Body of pancreas (tissue), 4 donors: Measurements from ENCODE around the gene TMEM131L. TPM values are rescaled to one million over a fixed set of nuclear protein-coding genes. Genes with fewer than 3 reads are reported as not detected.

Experiments
- ATAC-seq: fragments of 150-250 bp; one replicate; pipeline ENCODE4 v1.9.1; 2016
- DNase-seq, 4 donors: peaks; one replicate each; pipeline ENCODE4 v3.0.0-alpha.2; 2019
- H3K27ac ChIP-seq, 4 donors: fragments of 200-600 bp; sonication (generic); 1 replicate in 3 of 4; 2 replicates in 1 of 4; pipeline versions ENCODE4 v1.5.1 to v1.6.1; 2016 to 2019; ENCODE audit warnings: mild to moderate bottlenecking in 1 of 4, mixed read lengths in 1 of 4, moderate library complexity in 1 of 4
- H3K27me3 ChIP-seq, 2 donors: fragments of 200-600 bp; sonication (generic); one replicate each; pipeline ENCODE4 v1.6.0; 2016; ENCODE audit warnings: mild to moderate bottlenecking in 1 of 2
- H3K36me3 ChIP-seq, 2 donors: fragments of 200-600 bp; sonication (generic); replicated peaks in 1 of 2; 2 replicates each; pipeline ENCODE4 v1.5.1; 2016; ENCODE audit warnings: low read depth in 2 of 2; ENCODE audit not compliant: insufficient read depth in 1 of 2
- H3K4me1 ChIP-seq: fragments of 200-600 bp; sonication (generic); one replicate; pipeline ENCODE4 v1.6.0; 2016
- H3K4me3 ChIP-seq, 2 donors: fragments of 200-600 bp; sonication (generic); 1 replicate in 1 of 2; 2 replicates in 1 of 2; pipeline ENCODE4 v1.5.1; 2016 to 2019
- H3K9me3 ChIP-seq, 3 donors: fragments of 200-600 bp; sonication (generic); 1 replicate in 2 of 3; 2 replicates in 1 of 3; pipeline ENCODE4 v1.5.1; 2016
- POLR2A ChIP-seq, 3 donors: fragments of 450-650 bp; IDR thresholded peaks; one replicate each; pipeline ENCODE4 v1.6.1; 2016; ENCODE audit warnings: antibody characterized with exemption in 3 of 3, mild to moderate bottlenecking in 2 of 3
- WGBS, 2 donors: methylation state at CpG; one replicate each; pipeline ENCODE4 v1.1.5; 2017; 5-methylcytosine and 5-hydroxymethylcytosine counted together
- intact Hi-C: fragments of 100-400 bp; cut with DNase I; formaldehyde crosslinking; loops from one replicate; pipeline ENCODE4 v1.15.1; 2023
- total RNA-seq, 2 donors: library from RNA; depleted of rRNA; stranded (reverse); fragments of >200 nt; gene quantifications; one replicate each; pipeline ENCODE4 v1.1.0, GENCODE V29; 2016
- TF ChIP-seq, protein P1 (sequence below), 7 experiments: fragments of 450-650 bp in 4 of 7; fragments of 200-600 bp in 3 of 7; sonication (generic) in 3 of 7; IDR thresholded peaks; one replicate each; pipeline ENCODE4 v1.5.1; 2016 to 2019; ENCODE audit warnings: antibody characterized with exemption in 7 of 7

TMEM131L gene
- total RNA-seq, 2 donors from 2014 or later, result 47.1 to 63.6 TPM

DNA sequence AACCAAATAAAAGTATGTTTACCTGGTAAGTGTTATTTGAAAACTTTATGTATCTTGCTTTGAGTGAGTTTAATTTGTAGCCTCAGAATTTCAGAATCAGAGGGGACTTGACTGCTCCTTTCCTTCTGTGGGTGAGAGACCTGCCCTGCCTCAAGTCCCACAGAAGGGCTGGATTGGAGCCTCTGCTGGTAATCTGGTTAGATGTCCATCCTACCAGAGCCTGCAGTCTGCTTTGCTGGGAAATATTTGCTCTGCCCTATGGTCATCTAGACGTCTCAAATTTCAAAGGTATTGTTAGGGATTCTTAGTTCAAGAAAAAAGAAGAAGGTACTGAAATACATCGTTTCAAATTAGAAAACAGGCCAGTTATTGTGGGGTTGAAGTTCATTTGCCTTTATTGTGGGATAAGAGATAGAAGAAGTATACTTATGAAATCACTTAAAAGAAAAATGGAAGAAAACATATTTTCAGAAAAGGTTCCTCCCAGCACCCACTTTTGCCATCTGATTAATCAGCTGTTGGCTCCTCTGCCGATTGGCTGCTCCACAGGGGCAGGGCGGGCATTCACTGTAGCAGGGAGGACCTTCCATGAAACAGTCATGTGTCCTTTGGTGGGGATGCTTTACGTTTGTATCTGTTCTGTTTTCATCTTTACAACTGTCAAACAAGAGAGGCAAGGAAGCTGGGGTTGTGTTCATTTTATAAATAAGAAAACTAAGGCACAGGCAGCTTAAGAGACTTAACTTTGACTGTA, 144.6 kb downstream of the TMEM131L start:
- no peak for ATAC-seq
- WGBS, 2 donors, result 78 to 79% methylated on average over 5 of the region's 5 CpGs
- peaks cover 8 to 22% of the 10 kb centered on the region in 2 donors for H3K36me3 ChIP-seq

DNA sequence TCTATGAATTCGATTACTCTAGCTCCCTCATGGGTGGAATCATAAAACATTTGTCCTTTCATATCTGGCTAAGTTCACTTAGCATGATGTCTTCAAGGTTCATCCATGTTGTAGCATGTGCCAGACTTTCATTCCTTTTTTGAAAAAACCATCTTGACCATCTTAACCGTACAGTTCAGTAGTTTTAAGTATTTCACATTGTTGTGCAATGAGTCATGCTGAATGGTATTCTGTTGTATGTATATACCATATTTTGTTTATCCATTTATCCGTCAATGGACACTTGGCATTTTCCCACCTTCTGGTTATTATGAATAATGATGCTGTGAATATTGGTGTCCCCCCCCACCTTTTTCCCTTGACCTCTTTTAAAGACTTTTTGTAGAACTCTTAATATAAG, 145.5 kb downstream of the TMEM131L start:
- H3K4me1 ChIP-seq, result no peaks in the 10 kb centered on the region
- no peak overlapping the region for H3K4me3 ChIP-seq
- WGBS, 2 donors, result 93 to 96% methylated on average over 3 of the region's 3 CpGs
- peaks cover 0 to 2% (median 0%) of the 10 kb centered on the region in 3 donors for H3K9me3 ChIP-seq
- TF ChIP-seq POLR2A (IDR thresholded peaks at IDR 0.05), result no peak
- TF ChIP-seq, protein P1, sequence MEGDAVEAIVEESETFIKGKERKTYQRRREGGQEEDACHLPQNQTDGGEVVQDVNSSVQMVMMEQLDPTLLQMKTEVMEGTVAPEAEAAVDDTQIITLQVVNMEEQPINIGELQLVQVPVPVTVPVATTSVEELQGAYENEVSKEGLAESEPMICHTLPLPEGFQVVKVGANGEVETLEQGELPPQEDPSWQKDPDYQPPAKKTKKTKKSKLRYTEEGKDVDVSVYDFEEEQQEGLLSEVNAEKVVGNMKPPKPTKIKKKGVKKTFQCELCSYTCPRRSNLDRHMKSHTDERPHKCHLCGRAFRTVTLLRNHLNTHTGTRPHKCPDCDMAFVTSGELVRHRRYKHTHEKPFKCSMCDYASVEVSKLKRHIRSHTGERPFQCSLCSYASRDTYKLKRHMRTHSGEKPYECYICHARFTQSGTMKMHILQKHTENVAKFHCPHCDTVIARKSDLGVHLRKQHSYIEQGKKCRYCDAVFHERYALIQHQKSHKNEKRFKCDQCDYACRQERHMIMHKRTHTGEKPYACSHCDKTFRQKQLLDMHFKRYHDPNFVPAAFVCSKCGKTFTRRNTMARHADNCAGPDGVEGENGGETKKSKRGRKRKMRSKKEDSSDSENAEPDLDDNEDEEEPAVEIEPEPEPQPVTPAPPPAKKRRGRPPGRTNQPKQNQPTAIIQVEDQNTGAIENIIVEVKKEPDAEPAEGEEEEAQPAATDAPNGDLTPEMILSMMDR (IDR thresholded peaks at IDR 0.05), result no peak
- no peaks in the 10 kb centered on the region for H3K27me3 ChIP-seq
- H3K36me3 ChIP-seq, result peaks cover 0 to 16% of the 10 kb centered on the region in 2 donors
- no peak for DNase-seq
- no peak overlapping the region for H3K27ac ChIP-seq
- intact Hi-C loops, result no loop called here
- ATAC-seq, result no peak

More for the DNA sequence above, 144.6 kb downstream of the TMEM131L start:
- TF ChIP-seq, protein P1 (IDR thresholded peaks at IDR 0.05), result no peak
- TF ChIP-seq POLR2A (IDR thresholded peaks at IDR 0.05), result no peak
- intact Hi-C loops, result no loop called here
- Histone ChIP-seq H3K27ac (no peak overlapping the region), H3K27me3 (no peaks in the 10 kb centered on the region), H3K9me3 (peaks cover 0 to 3% (median 0%) of the 10 kb centered on the region in 3 donors), H3K4me1 (no peaks in the 10 kb centered on the region), H3K4me3 (no peak overlapping the region)
- DNase-seq, result no peak

DNA sequence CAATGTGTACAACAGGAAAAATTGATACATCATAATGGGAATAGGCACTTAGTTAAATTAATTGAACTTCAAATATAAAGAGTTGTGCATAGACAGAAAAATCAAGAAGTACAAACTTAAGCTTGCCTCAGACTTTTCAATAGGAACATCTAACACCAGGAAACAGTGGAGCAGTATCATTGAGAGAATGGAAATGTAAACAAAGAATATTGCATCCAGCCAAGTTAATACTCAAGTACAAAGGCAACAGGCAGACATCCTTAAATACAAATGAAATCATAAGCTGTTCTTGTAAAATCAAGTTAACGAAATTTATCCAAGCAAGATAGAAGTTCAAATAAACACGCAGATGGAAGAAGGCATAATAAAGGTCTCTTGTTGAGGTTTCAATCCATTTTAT, 146.7 kb downstream of the TMEM131L start:
- Histone ChIP-seq H3K4me1 (no peaks in the 10 kb centered on the region), H3K9me3 (no peaks in the 10 kb centered on the region), H3K27me3 (no peaks in the 10 kb centered on the region), H3K4me3 (no peak overlapping the region), H3K36me3 (peaks cover 0 to 20% of the 10 kb centered on the region in 2 donors), H3K27ac (no peak overlapping the region)
- ATAC-seq (no peak), DNase-seq (no peak)
- WGBS, 2 donors, result 57 to 68% methylated on average over 2 of the region's 2 CpGs
- intact Hi-C loops, result no loop called here
- TF ChIP-seq, protein P1 (IDR thresholded peaks at IDR 0.05), result no peak
- no peak for TF ChIP-seq POLR2A (IDR thresholded peaks at IDR 0.05)

DNA sequence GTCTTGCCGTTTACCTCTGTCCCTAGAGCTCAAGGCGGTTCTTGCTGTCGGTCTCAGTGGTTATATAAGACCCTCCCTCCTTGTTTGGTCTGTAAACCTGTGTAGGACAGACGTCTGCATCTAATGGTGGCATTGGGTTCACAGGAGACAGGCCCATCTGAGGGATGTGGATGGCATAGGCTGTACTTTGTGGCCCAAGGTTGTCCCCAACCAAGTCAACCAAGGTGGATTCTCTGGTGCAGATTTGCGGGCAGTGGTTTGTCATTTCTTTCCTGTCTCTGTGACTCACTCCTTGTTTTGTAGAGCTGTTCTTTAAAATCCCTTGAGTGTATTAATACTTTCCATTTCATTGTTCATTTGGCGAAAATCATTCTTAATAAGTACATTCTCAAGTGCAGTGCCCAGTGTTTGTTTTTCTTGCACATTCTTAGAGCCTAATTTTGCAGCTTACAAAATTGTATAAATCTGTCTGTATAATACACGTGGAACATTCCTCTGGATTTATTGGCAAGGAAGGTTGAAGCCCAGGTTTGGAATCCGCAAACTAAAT, 149.9 kb downstream of the TMEM131L start:
- DNase-seq, result no peak
- no peak overlapping the region for H3K27ac ChIP-seq
- TF ChIP-seq, protein P1 (IDR thresholded peaks at IDR 0.05), result no peak
- TF ChIP-seq POLR2A (IDR thresholded peaks at IDR 0.05), result no peak
- peaks cover 0 to 29% of the 10 kb centered on the region in 2 donors for H3K36me3 ChIP-seq
- no peak for ATAC-seq
- H3K9me3 ChIP-seq, result no peaks in the 10 kb centered on the region
- no peak overlapping the region for H3K4me3 ChIP-seq
- no peaks in the 10 kb centered on the region for H3K4me1 ChIP-seq
- intact Hi-C loops, result no loop called here
- 87 to 89% methylated on average over 8 of the region's 8 CpGs for WGBS, 2 donors
- H3K27me3 ChIP-seq, result no peaks in the 10 kb centered on the region
